HG02981 (cell line): Measurements from ENCODE around the gene ZNF333.
"Not testable (repeated sequence)": the region's sequence is repeated elsewhere in the genome, so short reads cannot be mapped to it uniquely, and the experiment has no call there.

Experiments used
- ATAC-seq: cut with Tn5 transposase; IDR thresholded peaks from one replicate; pipeline ENCODE4 v1.9.1; 2021; ENCODE audit warnings: mild to moderate bottlenecking, moderate library complexity; ENCODE audit not compliant: unreplicated experiment

The ZNF333 gene

DNA sequence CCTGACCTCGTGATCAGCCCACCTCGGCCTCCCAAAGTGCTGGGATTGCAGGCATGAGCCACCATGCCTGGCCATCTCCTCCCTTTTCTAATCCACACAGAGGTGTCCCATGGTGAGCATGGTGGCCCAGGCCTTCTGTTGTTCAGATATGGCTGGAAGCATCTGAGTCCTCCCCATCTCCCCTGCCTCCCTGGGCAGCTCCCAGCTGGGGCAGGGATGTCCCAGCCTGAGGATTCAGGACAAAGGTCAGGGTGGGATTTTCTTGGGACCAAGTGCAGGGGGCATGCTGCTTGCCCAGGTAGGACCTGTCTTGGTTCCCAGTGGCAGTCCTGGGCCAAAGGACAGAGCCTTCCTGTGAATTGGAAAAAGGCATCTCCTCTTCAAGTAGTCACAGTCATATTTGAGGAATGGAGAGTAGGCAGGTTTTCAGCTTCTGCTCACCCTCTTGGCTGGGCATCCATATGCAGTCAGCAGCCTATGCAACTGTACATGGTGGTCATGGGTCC lies 77.7 kb downstream of the ZNF333 start:
- ATAC-seq, result no peak

DNA sequence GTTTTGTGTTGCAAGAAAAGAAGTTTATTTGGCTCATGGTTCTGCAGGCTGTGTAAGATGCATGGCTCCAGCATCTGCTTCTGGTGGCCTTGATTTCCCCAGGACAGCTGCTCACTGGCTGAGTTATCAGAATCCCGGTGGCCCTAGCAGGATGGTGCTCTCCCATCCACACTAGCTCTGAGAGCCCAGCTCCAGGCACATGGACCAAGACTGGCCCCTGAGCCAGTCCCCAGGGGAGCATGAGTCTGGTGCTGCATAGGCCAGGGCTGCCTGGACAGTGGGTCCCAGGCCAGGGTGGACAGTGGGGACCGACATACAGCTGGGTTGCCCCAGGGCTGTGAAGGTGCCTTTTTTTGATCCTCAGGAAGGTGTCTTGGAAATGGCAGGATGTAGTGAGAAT lies 78.2 kb downstream of the ZNF333 start:
- ATAC-seq, result no peak

GRCh38 chr19:14769201-14769600 lies 79.4 kb downstream of the ZNF333 start:
- no peak for ATAC-seq

GRCh38 chr19:14770136-14770535 lies 80.3 kb downstream of the ZNF333 start:
- ATAC-seq, result no peak

- no peak for ATAC-seq
These were observed 81.3 kb downstream of the ZNF333 start for GRCh38 chr19:14770944-14771839.

DNA sequence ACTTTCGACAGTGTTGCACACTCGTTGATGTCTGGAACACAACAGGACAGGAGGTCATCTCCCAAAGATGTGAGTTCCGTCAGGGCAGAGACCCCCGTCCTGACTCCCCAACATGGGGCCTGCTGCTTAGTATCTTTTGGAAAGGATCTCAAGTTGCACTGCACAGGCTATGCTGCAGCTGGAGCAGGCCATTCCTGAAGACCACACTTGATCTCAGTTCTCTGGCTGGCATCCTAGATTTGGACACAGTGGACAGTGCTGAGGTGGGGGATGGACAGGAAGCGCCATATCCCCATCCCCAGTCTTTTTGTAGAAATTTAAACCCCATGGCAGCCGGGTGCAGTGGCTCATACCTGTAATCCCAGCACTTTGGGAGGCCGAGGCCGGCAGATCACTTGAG lies 82.6 kb downstream of the ZNF333 start:
- ATAC-seq, result no peak

GRCh38 chr19:14772995-14773394 lies 83.1 kb downstream of the ZNF333 start:
- no peak for ATAC-seq

GRCh38 chr19:14773722-14774121 lies 83.9 kb downstream of the ZNF333 start:
- ATAC-seq, result not testable (repeated sequence)

GRCh38 chr19:14774373-14774772 lies 84.5 kb downstream of the ZNF333 start:
- ATAC-seq, result no peak

GRCh38 chr19:14775326-14775725 lies 85.5 kb downstream of the ZNF333 start:
- ATAC-seq, result not testable (repeated sequence)

DNA sequence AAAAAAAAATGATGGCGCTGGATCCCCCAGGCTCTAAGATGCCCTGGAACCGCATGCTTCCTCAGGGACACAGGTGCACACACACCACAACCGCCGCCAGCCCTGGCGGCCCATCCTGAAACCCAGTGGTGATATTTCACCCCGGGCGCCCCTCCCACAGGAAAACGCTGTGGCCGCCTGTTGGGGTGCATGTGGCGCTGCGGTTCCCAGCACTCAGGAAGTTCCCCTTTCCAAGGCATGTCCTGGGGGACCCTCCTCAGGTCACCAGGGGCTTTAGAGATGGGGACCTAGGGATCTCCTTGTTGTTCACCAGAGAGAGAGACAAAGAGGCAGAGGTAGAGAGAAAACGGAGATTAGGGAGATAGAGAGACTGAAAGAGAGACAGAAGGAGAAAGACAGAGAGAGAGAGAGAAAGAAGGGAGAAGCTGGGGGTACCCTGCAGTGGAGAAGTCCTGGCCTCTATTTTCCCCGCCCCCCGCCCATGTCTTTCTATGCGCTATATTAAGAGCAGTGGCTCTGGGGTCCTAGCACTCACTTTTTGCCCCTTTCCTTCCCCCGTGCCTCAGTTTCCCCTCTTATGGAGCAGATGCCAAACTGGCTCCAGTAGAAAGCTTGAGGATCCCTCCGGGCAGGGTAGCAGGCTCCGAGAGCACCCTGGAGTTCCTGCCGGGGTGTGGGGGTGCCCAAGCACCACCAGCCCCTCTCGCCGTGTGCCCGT lies 86.2 kb downstream of the ZNF333 start:
- no peak for ATAC-seq

GRCh38 chr19:14777645-14778044 lies 87.8 kb downstream of the ZNF333 start:
- not testable (repeated sequence) for ATAC-seq

- not testable (repeated sequence) for ATAC-seq
These were observed 88.4 kb downstream of the ZNF333 start, which contains the start of gene ADGRE2 for GRCh38 chr19:14778110-14778845. ADGRE2 (minus strand) TSS chr19:14778560; CDS start chr19:14776756, 1,804 bp downstream.

GRCh38 chr19:14779151-14779550 lies 89.3 kb downstream of the ZNF333 start:
- ATAC-seq, result no peak

DNA sequence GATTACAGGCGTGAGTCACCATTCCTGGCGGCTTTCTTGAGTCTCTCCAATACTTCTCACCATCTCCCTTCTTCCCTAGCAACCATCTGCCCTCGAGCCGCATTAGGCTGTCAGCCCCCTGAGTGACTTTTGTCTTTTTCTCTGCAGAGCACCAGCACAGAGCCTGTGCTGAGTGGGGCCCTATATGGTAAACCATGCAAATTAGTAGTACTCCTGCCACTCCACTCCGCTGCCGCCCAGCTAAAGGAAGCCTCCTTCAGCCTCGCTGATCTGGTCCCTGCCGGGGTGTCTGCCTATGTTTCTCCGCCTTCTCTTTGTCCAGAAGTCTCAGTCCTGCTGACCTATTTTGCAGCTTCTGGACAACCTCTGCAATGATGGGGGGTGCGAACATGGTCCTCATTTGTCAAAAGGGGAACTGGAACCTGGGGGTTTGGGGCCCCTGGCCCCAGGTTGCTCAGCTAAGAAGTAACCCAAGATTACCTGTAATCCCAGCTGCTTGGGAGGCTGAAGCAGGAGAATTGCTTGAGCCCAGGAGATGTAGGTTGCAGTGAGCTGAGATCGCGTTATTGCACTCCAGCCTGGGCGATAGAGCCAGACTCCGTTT lies 90.9 kb downstream of the ZNF333 start:
- ATAC-seq, result not testable (repeated sequence)

- not testable (repeated sequence) for ATAC-seq
These were observed 92.1 kb downstream of the ZNF333 start for GRCh38 chr19:14781713-14782536.

DNA sequence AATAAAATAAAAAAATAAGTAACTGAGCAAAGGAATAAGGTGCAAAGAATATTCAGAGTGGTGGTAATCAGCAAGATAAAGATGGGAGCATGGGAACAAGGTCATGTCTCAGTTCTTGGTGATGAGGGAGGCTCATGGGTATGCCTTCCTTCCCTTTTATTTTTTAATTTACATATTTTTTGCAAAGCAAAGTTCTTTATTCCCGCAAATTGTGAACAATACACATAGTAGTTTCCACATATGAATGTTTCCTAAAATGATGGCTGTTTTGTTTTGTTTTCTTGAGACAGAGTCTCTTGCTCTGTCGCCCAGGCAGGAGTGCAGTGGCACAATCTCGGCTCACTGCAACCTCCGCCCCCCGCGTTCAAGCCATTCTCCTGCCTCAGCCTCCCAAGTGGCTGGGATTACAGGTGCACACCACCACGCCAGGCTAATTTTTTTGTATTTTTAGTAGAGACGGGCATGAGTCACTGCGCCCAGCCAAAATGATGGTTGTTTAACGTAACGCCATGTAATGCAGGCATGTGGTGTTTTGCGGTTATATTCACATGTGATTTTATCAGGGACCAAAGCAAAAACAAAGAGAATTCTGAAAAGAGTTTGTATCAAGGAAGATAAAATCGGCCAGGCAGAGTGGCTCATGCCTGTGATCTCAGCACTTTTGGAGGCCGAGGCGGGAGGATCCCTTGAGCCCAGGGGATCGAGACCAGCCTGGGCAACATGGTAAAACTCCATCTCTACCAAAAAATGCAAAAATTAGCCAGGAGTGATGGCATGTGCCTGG lies 93.0 kb downstream of the ZNF333 start:
- no peak for ATAC-seq
